ENCODE measurements around the gene COQ8A.

Gene COQ8A

GRCh38 chr1:226950316-226950715, 10.2 kb downstream of the COQ8A start:
- Histone ChIP-seq H3K23ac (ENCODE audit: low read length) (no peak overlapping the region), H3K27ac (ENCODE audit: low read depth, low read length) (no peak overlapping the region), H3K9ac (ENCODE audit: low read length) (no peak overlapping the region), H3K27me3 (ENCODE audit: insufficient read depth, low read length, poor library complexity) (no peaks in the 10 kb centered on the region), H3K4me2 (ENCODE audit: low read length) (no peak overlapping the region), H3K79me1 (ENCODE audit: low read length) (peaks cover 4% of the 10 kb centered on the region), H3K18ac (ENCODE audit: low read length) (no peak overlapping the region), H2BK5ac (ENCODE audit: low read length) (no peak overlapping the region), H3K4me1 (ENCODE audit: control insufficient read depth, low read depth, low read length) (no peaks in the 10 kb centered on the region), H3K56ac (ENCODE audit: low read length) (no peak overlapping the region), H2BK15ac (replicated peaks; ENCODE audit: low read depth) (no peak overlapping the region), H4K5ac (ENCODE audit: low read length) (no peak overlapping the region), H3K4ac (ENCODE audit: low read depth, low read length) (no peak overlapping the region), H3K4me3 (ENCODE audit: low read length) (no peak overlapping the region), H2BK120ac (ENCODE audit: low read depth, low read length) (no peak overlapping the region), H3K79me2 (ENCODE audit: control insufficient read depth, insufficient read depth, low read length) (peaks cover 2% of the 10 kb centered on the region), H3K36me3 (ENCODE audit: control insufficient read depth, insufficient read depth, low read length) (no peaks in the 10 kb centered on the region), H4K8ac (ENCODE audit: low read depth, low read length) (no peak overlapping the region), H2AK5ac (ENCODE audit: low read length) (no peak overlapping the region)
- no CpG with 5 or more reads among the region's 1 CpG for WGBS (ENCODE audit: extremely low coverage, insufficient coverage, low lambda C conversion rate)
- DNase-seq = no peak

GRCh38 chr1:226950871-226951270, 10.8 kb downstream of the COQ8A start:
- peaks cover 2% of the 10 kb centered on the region for H3K79me2 ChIP-seq (ENCODE audit: control insufficient read depth, insufficient read depth, low read length)
- DNase-seq = no peak
- no peak overlapping the region for H3K23ac ChIP-seq (ENCODE audit: low read length)
- no peak overlapping the region for H2BK5ac ChIP-seq (ENCODE audit: low read length)
- H3K79me1 ChIP-seq (ENCODE audit: low read length) = peaks cover 4% of the 10 kb centered on the region
- no peak overlapping the region for H3K18ac ChIP-seq (ENCODE audit: low read length)
- no peak overlapping the region for H3K9ac ChIP-seq (ENCODE audit: low read length)
- H2AK5ac ChIP-seq (ENCODE audit: low read length) = no peak overlapping the region
- no peak overlapping the region for H3K56ac ChIP-seq (ENCODE audit: low read length)
- H2BK15ac ChIP-seq (replicated peaks; ENCODE audit: low read depth) = no peak overlapping the region
- H3K27ac ChIP-seq (ENCODE audit: low read depth, low read length) = no peak overlapping the region
- H4K8ac ChIP-seq (ENCODE audit: low read depth, low read length) = no peak overlapping the region
- H4K5ac ChIP-seq (ENCODE audit: low read length) = no peak overlapping the region
- H3K27me3 ChIP-seq (ENCODE audit: insufficient read depth, low read length, poor library complexity) = no peaks in the 10 kb centered on the region
- H3K36me3 ChIP-seq (ENCODE audit: control insufficient read depth, insufficient read depth, low read length) = no peaks in the 10 kb centered on the region
- H3K4me2 ChIP-seq (ENCODE audit: low read length) = no peak overlapping the region
- no CpG with 5 or more reads among the region's 6 CpGs for WGBS (ENCODE audit: extremely low coverage, insufficient coverage, low lambda C conversion rate)
- no peak overlapping the region for H2BK120ac ChIP-seq (ENCODE audit: low read depth, low read length)
- H3K4me3 ChIP-seq (ENCODE audit: low read length) = no peak overlapping the region
- no peaks in the 10 kb centered on the region for H3K4me1 ChIP-seq (ENCODE audit: control insufficient read depth, low read depth, low read length)
- H3K4ac ChIP-seq (ENCODE audit: low read depth, low read length) = no peak overlapping the region

- no peak overlapping the region for H3K4me2 ChIP-seq (ENCODE audit: low read length)
- no peak overlapping the region for H2BK15ac ChIP-seq (replicated peaks; ENCODE audit: low read depth)
- no peak overlapping the region for H4K8ac ChIP-seq (ENCODE audit: low read depth, low read length)
- H2BK5ac ChIP-seq (ENCODE audit: low read length) = no peak overlapping the region
- no peaks in the 10 kb centered on the region for H3K79me2 ChIP-seq (ENCODE audit: control insufficient read depth, insufficient read depth, low read length)
- no peak overlapping the region for H3K27ac ChIP-seq (ENCODE audit: low read depth, low read length)
- H3K23ac ChIP-seq (ENCODE audit: low read length) = no peak overlapping the region
- H3K79me1 ChIP-seq (ENCODE audit: low read length) = peaks cover 2% of the 10 kb centered on the region
- DNase-seq = no peak
- no peak overlapping the region for H3K4ac ChIP-seq (ENCODE audit: low read depth, low read length)
- WGBS (ENCODE audit: extremely low coverage, insufficient coverage, low lambda C conversion rate) = no CpG with 5 or more reads among the region's 12 CpGs
- H3K27me3 ChIP-seq (ENCODE audit: insufficient read depth, low read length, poor library complexity) = no peaks in the 10 kb centered on the region
- H2BK120ac ChIP-seq (ENCODE audit: low read depth, low read length) = no peak overlapping the region
- H3K9ac ChIP-seq (ENCODE audit: low read length) = no peak overlapping the region
- no peaks in the 10 kb centered on the region for H3K36me3 ChIP-seq (ENCODE audit: control insufficient read depth, insufficient read depth, low read length)
- no peak overlapping the region for H4K5ac ChIP-seq (ENCODE audit: low read length)
- H3K18ac ChIP-seq (ENCODE audit: low read length) = no peak overlapping the region
- H3K4me3 ChIP-seq (ENCODE audit: low read length) = no peak overlapping the region
- H3K56ac ChIP-seq (ENCODE audit: low read length) = no peak overlapping the region
- no peak overlapping the region for H2AK5ac ChIP-seq (ENCODE audit: low read length)
- H3K4me1 ChIP-seq (ENCODE audit: control insufficient read depth, low read depth, low read length) = no peaks in the 10 kb centered on the region
Measured at GRCh38 chr1:226951286-226952117, 11.4 kb downstream of the COQ8A start.

GRCh38 chr1:226952118-226952441, 12.0 kb downstream of the COQ8A start:
- Histone ChIP-seq H3K4ac (ENCODE audit: low read depth, low read length) (no peak overlapping the region), H3K79me1 (ENCODE audit: low read length) (peaks cover 2% of the 10 kb centered on the region), H3K4me2 (ENCODE audit: low read length) (no peak overlapping the region), H2BK15ac (replicated peaks; ENCODE audit: low read depth) (no peak overlapping the region), H3K56ac (ENCODE audit: low read length) (no peak overlapping the region), H3K18ac (ENCODE audit: low read length) (no peak overlapping the region), H4K5ac (ENCODE audit: low read length) (no peak overlapping the region), H3K23ac (ENCODE audit: low read length) (no peak overlapping the region), H2BK120ac (ENCODE audit: low read depth, low read length) (no peak overlapping the region), H3K4me3 (ENCODE audit: low read length) (no peak overlapping the region), H2BK5ac (ENCODE audit: low read length) (no peak overlapping the region), H3K36me3 (ENCODE audit: control insufficient read depth, insufficient read depth, low read length) (no peaks in the 10 kb centered on the region), H3K27ac (ENCODE audit: low read depth, low read length) (no peak overlapping the region), H4K8ac (ENCODE audit: low read depth, low read length) (no peak overlapping the region), H3K27me3 (ENCODE audit: insufficient read depth, low read length, poor library complexity) (no peaks in the 10 kb centered on the region), H3K79me2 (ENCODE audit: control insufficient read depth, insufficient read depth, low read length) (no peaks in the 10 kb centered on the region), H3K4me1 (ENCODE audit: control insufficient read depth, low read depth, low read length) (no peaks in the 10 kb centered on the region), H3K9ac (ENCODE audit: low read length) (no peak overlapping the region), H2AK5ac (ENCODE audit: low read length) (no peak overlapping the region)
- WGBS (ENCODE audit: extremely low coverage, insufficient coverage, low lambda C conversion rate) = no CpG with 5 or more reads among the region's 3 CpGs
- DNase-seq = no peak

GRCh38 chr1:226953175-226953800, 13.2 kb downstream of the COQ8A start:
- Histone ChIP-seq H3K4me3 (ENCODE audit: low read length) (no peak overlapping the region), H3K4ac (ENCODE audit: low read depth, low read length) (no peak overlapping the region), H3K4me2 (ENCODE audit: low read length) (no peak overlapping the region), H3K36me3 (ENCODE audit: control insufficient read depth, insufficient read depth, low read length) (no peaks in the 10 kb centered on the region), H3K9ac (ENCODE audit: low read length) (no peak overlapping the region), H2BK5ac (ENCODE audit: low read length) (no peak overlapping the region), H3K79me2 (ENCODE audit: control insufficient read depth, insufficient read depth, low read length) (no peaks in the 10 kb centered on the region), H2BK15ac (replicated peaks; ENCODE audit: low read depth) (no peak overlapping the region), H3K4me1 (ENCODE audit: control insufficient read depth, low read depth, low read length) (no peaks in the 10 kb centered on the region), H3K27me3 (ENCODE audit: insufficient read depth, low read length, poor library complexity) (no peaks in the 10 kb centered on the region), H3K27ac (ENCODE audit: low read depth, low read length) (no peak overlapping the region), H3K18ac (ENCODE audit: low read length) (no peak overlapping the region), H4K5ac (ENCODE audit: low read length) (no peak overlapping the region), H2BK120ac (ENCODE audit: low read depth, low read length) (no peak overlapping the region), H3K79me1 (ENCODE audit: low read length) (peaks cover 4% of the 10 kb centered on the region), H3K23ac (ENCODE audit: low read length) (no peak overlapping the region), H4K8ac (ENCODE audit: low read depth, low read length) (no peak overlapping the region), H3K56ac (ENCODE audit: low read length) (no peak overlapping the region), H2AK5ac (ENCODE audit: low read length) (no peak overlapping the region)
- WGBS (ENCODE audit: extremely low coverage, insufficient coverage, low lambda C conversion rate) = no CpG with 5 or more reads among the region's 11 CpGs
- DNase-seq = no peak

Measured in mesendoderm (in vitro differentiated cells).